K562 (cell line): Measurements from ENCODE around the gene FOXS1. TPM values are rescaled to one million over a fixed set of nuclear protein-coding genes. Genes with fewer than 3 reads are reported as not detected.

Experiments used
- DDX20 ChIP-seq: fragments of 450-650 bp; IDR thresholded peaks from 2 replicates; pipeline ENCODE4 v1.6.1; 2016; ENCODE audit warnings: missing genetic modification characterization, low read depth, mild to moderate bottlenecking, missing compliant biosample characterization, moderate library complexity
- EP400 ChIP-seq: fragments of 450-650 bp; IDR thresholded peaks from 2 replicates; pipeline ENCODE4 v1.6.1; 2017; ENCODE audit warnings: antibody characterized with exemption, mild to moderate bottlenecking, moderate library complexity
- GABPA ChIP-seq: fragments of 200-800 bp; sonication (Bioruptor generic); conservative IDR thresholded peaks from 2 replicates; pipeline ENCODE4 v1.6.1; 2016; ENCODE audit warnings: low read depth, missing genetic modification characterization, missing compliant biosample characterization
- HDAC3 ChIP-seq: fragments of 450-650 bp; IDR thresholded peaks from 2 replicates; pipeline ENCODE4 v1.6.1; 2018; ENCODE audit warnings: borderline replicate concordance, mild to moderate bottlenecking, moderate library complexity; ENCODE audit not compliant: partially characterized antibody
- HINFP ChIP-seq: fragments of 450-650 bp; conservative IDR thresholded peaks from 2 replicates; pipeline ENCODE4 v1.6.1; 2016; ENCODE audit warnings: missing genetic modification characterization, low read depth, mild to moderate bottlenecking, control low read depth, missing compliant biosample characterization
- MXI1 ChIP-seq: IDR thresholded peaks from 2 replicates; pipeline ENCODE4 v1.6.1; 2011; ENCODE audit warnings: low read depth, mild to moderate bottlenecking, improper control_type of control experiment, low read length
- NCOA1 ChIP-seq: fragments of 450-650 bp; IDR thresholded peaks from 2 replicates; pipeline ENCODE4 v1.6.1; 2016; ENCODE audit warnings: low read depth
- NCOA4 ChIP-seq: fragments of 450-650 bp; IDR thresholded peaks from 2 replicates; pipeline ENCODE4 v1.6.1; 2018; ENCODE audit warnings: mild to moderate bottlenecking; ENCODE audit not compliant: partially characterized antibody
- PTRF ChIP-seq: fragments of 450-650 bp; IDR thresholded peaks from 2 replicates; pipeline ENCODE4 v1.6.1; 2016; ENCODE audit warnings: mild to moderate bottlenecking, missing genetic modification characterization, missing compliant biosample characterization
- RBM17 ChIP-seq: fragments of 200-400 bp; formaldehyde crosslinking; IDR thresholded peaks from 2 replicates; pipeline ENCODE4 v1.6.1; 2017; ENCODE audit warnings: low read depth, mild to moderate bottlenecking, low read length, borderline replicate concordance
- SRF ChIP-seq, 2 experiments: fragments of 250-450, 450-650 bp in 1 of 2; sonication (Bioruptor Pico) in 1 of 2; sonication (generic) in 1 of 2; formaldehyde crosslinking; IDR thresholded peaks; 2 replicates each; pipeline versions ENCODE4 v1.5.0 to v1.5.1; 2020 to 2022; ENCODE audit warnings: mild to moderate bottlenecking in 1 of 2, missing genetic modification reagents in 1 of 2
- U2AF1 ChIP-seq: fragments of 200-400 bp; formaldehyde crosslinking; optimal IDR thresholded peaks from 2 replicates; pipeline ENCODE3; 2017; ENCODE audit warnings: mild to moderate bottlenecking, low read depth, low read length, moderate library complexity
- ZNF384 ChIP-seq: IDR thresholded peaks from 2 replicates; pipeline ENCODE4 v1.6.1; 2012; ENCODE audit warnings: low read depth, low read length, improper control_type of control experiment
- ZNF41 ChIP-seq: fragments of 250-450 bp; sonication (Bioruptor Pico); conservative IDR thresholded peaks from 2 replicates; pipeline ENCODE4 v1.4.0; 2020; ENCODE audit warnings: mild to moderate bottlenecking
- ZNF583 ChIP-seq: fragments of 250-450 bp; sonication (Bioruptor Pico); IDR thresholded peaks from 2 replicates; pipeline ENCODE4 v1.4.0; 2020
- ZNF764 ChIP-seq: fragments of 250-450 bp; sonication (Bioruptor Pico); IDR thresholded peaks from 2 replicates; pipeline ENCODE4 v1.4.0; 2020; ENCODE audit warnings: low read depth, mild to moderate bottlenecking, moderate library complexity
- ZNF785 ChIP-seq: fragments of 250-450 bp; sonication (Bioruptor Pico); IDR thresholded peaks from 2 replicates; pipeline ENCODE4 v1.4.0; 2020; ENCODE audit warnings: mild to moderate bottlenecking
- polyA plus RNA-seq, 8 experiments: library from polyadenylated mRNA; depleted of rRNA in 4 of 8; stranded (reverse) in 5 of 8; unstranded in 3 of 8; fragments of >200 nt; fragmentation: Nextera tagmentation in 2 of 8; fragmentation: Illumina TruSeq in 1 of 8; extraction: Ambion mirVana in 2 of 8; extraction: Trizol in 1 of 8; gene quantifications; 2 replicates each; pipeline versions ENCODE4 v1.2.1 to v1.2.3, GENCODE V29; 2011 to 2014; ENCODE audit warnings: inconsistent platforms in 1 of 8, missing spikeins in 1 of 8
- total RNA-seq, 7 experiments: library from RNA; depleted of rRNA in 6 of 7; stranded (reverse); fragments of >200 nt in 6 of 7; fragmentation: Illumina TruSeq in 2 of 7; extraction: Trizol in 2 of 7; gene quantifications; 2 replicates each; pipeline versions ENCODE4 v1.2.1 to v1.2.3, GENCODE V29; 2011 to 2021; ENCODE audit warnings: low replicate concordance in 1 of 7
- TF ChIP-seq, protein P1 (sequence below): fragments of 250-450 bp; sonication (Bioruptor Pico); IDR thresholded peaks from 2 replicates; pipeline ENCODE4 v1.8.0; 2022; ENCODE audit warnings: moderate library complexity, mild to moderate bottlenecking, inconsistent platforms
- TF ChIP-seq, protein P2 (sequence below): sonication (generic); formaldehyde crosslinking; IDR thresholded peaks from 2 replicates; pipeline ENCODE4 v1.8.0; 2022; ENCODE audit warnings: mild to moderate bottlenecking, missing genetic modification reagents
- TF ChIP-seq, protein P3 (sequence below): fragments of 250-450 bp; sonication (Bioruptor Pico); IDR thresholded peaks from 2 replicates; pipeline ENCODE4 v1.5.0; 2020; ENCODE audit warnings: mild to moderate bottlenecking, borderline replicate concordance

FOXS1 gene
- total and polyA plus RNA-seq, 9 of the 15 experiments (the other 6 are each of a cell fraction or from before 2014, with no cell fraction given), result not detected

GRCh38 chr20:31835977-31836852, 9.2 kb downstream of the FOXS1 start (continued):
- TF ChIP-seq ZNF41 (CRISPR knock-in tag) (no peak), ZNF785 (CRISPR knock-in tag) (no peak), GABPA (no peak), SRF (CRISPR knock-in tag; IDR thresholded peaks at IDR 0.05) (no peak), PTRF (tag) (no peak), EP400 (no peak), HINFP (tag) (no peak), DDX20 (tag) (no peak), ZNF764 (CRISPR knock-in tag) (no peak), NCOA4 (no peak), RBM17 (no peak), U2AF1 (no peak), ZNF384 (no peak), MXI1 (no peak), NCOA1 (no peak), ZNF583 (no peak), HDAC3 (no peak)
- TF ChIP-seq, protein P1, sequence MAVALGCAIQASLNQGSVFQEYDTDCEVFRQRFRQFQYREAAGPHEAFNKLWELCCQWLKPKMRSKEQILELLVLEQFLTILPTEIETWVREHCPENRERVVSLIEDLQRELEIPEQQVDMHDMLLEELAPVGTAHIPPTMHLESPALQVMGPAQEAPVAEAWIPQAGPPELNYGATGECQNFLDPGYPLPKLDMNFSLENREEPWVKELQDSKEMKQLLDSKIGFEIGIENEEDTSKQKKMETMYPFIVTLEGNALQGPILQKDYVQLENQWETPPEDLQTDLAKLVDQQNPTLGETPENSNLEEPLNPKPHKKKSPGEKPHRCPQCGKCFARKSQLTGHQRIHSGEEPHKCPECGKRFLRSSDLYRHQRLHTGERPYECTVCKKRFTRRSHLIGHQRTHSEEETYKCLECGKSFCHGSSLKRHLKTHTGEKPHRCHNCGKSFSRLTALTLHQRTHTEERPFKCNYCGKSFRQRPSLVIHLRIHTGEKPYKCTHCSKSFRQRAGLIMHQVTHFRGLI (CRISPR knock-in tag), result no peak
- TF ChIP-seq, protein P2, sequence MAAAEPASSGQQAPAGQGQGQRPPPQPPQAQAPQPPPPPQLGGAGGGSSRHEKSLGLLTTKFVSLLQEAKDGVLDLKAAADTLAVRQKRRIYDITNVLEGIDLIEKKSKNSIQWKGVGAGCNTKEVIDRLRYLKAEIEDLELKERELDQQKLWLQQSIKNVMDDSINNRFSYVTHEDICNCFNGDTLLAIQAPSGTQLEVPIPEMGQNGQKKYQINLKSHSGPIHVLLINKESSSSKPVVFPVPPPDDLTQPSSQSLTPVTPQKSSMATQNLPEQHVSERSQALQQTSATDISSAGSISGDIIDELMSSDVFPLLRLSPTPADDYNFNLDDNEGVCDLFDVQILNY (CRISPR knock-in tag), result no peak
- TF ChIP-seq, protein P3, sequence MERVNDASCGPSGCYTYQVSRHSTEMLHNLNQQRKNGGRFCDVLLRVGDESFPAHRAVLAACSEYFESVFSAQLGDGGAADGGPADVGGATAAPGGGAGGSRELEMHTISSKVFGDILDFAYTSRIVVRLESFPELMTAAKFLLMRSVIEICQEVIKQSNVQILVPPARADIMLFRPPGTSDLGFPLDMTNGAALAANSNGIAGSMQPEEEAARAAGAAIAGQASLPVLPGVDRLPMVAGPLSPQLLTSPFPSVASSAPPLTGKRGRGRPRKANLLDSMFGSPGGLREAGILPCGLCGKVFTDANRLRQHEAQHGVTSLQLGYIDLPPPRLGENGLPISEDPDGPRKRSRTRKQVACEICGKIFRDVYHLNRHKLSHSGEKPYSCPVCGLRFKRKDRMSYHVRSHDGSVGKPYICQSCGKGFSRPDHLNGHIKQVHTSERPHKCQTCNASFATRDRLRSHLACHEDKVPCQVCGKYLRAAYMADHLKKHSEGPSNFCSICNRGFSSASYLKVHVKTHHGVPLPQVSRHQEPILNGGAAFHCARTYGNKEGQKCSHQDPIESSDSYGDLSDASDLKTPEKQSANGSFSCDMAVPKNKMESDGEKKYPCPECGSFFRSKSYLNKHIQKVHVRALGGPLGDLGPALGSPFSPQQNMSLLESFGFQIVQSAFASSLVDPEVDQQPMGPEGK (CRISPR knock-in tag), result no peak
